ENCODE data around the gene TMCC1.
"Not testable (repeated sequence)": the region's sequence is repeated elsewhere in the genome, so short reads cannot be mapped to it uniquely, and the experiment has no call there.

TMCC1 gene

DNA sequence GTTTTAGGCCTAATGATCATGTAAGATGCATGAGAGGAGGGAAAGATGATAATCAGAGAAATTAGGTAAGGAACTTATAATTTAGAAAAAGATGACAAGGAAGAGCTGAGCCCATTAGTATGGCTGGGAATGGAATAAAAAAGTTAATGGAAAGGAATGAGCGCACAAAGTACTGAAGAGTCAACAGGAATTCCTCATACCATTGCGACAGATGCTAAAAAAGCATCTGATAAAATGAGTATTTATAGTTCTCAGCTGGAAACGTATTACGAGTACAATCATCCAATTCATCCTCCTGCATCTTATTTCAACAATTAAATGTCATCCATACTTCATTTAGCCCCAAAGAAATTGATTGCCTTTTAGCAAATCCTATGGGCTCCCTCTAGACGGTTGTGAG, 58.9 kb downstream of the TMCC1 start:
- no peak for DNase-seq

DNA sequence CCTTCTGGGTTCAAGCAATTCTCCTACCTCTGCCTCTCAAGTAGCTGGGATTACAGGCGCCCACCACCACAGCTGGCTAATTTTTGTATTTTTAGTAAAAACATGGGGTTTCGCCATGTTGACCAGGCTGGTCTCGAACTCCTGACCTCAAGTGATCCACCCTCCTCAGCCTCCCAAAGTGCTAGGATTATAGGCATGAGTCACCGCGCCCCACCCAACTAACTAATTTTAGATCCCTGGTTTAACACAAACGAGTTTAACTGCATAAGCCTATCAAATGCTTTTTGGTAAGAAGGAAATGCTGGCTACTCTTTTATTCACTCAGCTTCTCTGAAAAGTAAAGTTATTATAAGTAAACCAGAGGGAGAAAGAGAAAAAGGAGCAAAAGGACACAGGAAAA, 61.6 kb downstream of the TMCC1 start:
- not testable (repeated sequence) for DNase-seq

GRCh38 chr3:129831503-129831902, 62.0 kb downstream of the TMCC1 start:
- DNase-seq: no peak

- no peak for DNase-seq
These were observed 63.9 kb downstream of the TMCC1 start for GRCh38 chr3:129829640-129830039.

- DNase-seq: no peak
These were observed 65.7 kb downstream of the TMCC1 start for GRCh38 chr3:129827765-129828164.

DNA sequence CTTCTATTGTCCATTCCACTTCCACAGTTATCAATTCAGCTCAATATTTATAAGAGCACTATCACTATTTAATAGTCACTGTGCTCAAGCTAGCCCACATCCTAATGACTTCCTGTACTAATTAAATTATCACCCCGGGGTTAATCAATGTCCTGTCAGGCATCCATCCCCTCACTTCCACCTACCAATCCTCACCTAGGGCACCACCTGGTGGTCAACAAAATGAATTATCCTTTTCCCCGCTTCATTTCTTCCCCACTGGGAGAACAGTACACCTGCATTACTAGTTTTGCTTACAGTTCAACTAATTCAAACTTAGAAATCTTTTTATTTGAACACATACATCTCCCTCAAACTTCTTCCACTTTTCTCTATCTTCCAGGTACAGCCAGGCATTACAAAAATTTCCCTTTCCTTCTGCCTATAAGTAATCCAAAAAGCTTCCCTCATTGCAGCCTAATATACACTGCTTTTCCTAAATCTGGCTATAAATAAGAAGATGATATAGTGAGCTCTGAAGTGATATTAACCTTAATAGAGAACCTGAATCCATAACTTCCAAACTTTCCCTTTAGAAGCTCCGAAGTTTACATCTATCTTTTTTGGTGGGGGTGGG, 68.5 kb downstream of the TMCC1 start:
- DNase-seq: peak in 1 of 2 experiments; percentile 16

- no peak for DNase-seq
These were observed 70.8 kb downstream of the TMCC1 start for GRCh38 chr3:129822679-129823078.

GRCh38 chr3:129822241-129822640, 71.3 kb downstream of the TMCC1 start:
- DNase-seq: no peak

DNA sequence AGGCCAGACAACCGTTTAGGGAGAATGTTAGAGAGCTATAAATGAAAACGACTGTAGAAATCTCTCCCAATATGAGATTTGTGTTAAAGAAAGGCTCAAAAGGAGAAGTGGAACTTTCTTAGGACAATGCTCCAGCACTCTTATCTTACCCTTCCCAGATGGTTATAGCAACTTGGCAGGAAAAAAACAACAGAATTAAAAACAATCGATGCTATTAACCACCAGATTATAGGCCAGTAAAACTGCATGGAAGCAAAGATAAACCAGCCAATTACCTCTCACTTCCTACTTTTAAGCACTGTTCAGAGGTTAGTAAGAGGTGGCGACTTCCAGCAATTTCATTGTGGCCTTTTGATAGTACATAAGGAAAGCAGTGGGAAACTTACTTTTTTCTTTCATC, 72.9 kb downstream of the TMCC1 start:
- DNase-seq: no peak

- DNase-seq: no peak
These were observed 80.9 kb downstream of the TMCC1 start for GRCh38 chr3:129812589-129812988.

- no peak for DNase-seq
These were observed 84.2 kb downstream of the TMCC1 start for GRCh38 chr3:129809297-129809696.

DNA sequence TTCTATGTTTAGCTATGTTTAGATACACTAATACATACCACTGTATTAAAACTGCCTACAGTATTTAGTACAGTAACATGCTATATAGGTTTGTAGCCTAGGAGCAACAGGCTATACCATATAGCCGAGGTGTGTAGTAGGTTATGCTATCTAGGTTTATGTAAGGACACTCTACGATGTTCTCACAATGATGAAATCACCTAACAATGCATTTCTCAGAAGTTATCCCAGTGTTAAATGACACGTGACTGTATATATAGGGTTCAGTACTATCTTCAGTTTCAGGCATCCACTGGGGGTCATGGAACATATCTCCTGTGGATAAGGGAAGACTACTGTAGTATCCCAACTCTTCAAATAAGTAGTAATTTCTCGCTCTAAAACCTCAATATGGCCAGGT, 97.4 kb downstream of the TMCC1 start:
- no peak for DNase-seq

DNA sequence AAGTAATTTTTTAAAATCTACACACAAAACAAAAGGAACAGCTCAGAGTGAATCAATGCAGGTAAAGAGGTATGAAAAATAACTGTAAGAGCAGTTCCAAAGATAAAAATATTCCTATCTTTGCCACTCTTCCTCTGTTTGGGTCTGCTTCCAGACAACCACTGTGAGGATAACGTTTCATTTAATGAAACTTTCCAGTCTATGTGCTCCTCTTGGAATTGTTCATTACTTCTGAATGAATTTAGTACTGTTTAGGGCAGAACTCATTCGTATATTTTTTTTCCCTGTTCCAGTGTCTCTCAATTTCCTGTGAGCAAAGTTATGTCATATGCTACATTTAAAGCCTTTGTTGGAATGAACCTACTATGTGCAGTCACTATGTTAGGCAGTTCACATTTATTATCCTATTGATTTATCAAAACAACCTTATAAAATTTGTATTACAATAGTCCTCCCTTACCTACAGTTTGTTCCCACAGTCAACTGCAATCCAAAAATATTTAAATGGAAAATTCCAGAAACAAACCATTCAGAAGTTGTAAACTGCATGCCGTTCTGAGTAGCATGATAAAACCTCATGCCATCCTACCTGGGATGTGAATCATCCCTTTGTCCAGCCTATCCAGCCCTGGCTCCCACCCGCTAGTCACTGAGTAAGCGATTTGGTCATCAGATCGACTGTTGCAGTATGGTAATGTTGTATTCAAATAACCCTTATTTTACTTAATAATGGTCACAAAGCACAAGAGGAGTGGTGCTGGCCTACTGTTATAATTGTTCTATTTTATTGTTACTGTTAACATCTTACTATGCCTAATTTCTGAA, 98.1 kb downstream of the TMCC1 start:
- no peak for DNase-seq

GRCh38 chr3:129794311-129795185, 99.0 kb downstream of the TMCC1 start:
- DNase-seq: peak; percentile 32 to 57

- no peak for DNase-seq
These were observed 99.6 kb downstream of the TMCC1 start for GRCh38 chr3:129793942-129794310.

- no peak for DNase-seq
These were observed 100.2 kb downstream of the TMCC1 start for GRCh38 chr3:129793319-129793718.

DNA sequence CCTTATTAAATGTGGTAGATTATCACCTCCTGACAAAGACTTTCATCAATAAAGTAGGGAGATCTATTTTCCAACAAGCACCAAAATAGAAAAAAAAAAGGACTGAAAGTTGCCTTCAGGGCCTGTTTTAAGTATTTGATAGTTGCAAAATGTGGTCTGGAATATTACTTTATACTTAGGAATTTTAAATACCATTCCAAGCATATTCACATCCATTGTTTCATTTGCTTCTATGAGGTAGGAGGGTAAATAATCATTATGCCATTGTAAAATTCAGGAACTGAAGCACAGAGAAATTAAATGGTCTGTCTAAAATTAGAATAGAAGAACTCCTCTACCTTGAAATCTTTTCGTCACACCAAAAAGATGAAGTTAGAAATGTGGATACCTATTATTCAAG, 110.0 kb downstream of the TMCC1 start:
- no peak for DNase-seq

DNA sequence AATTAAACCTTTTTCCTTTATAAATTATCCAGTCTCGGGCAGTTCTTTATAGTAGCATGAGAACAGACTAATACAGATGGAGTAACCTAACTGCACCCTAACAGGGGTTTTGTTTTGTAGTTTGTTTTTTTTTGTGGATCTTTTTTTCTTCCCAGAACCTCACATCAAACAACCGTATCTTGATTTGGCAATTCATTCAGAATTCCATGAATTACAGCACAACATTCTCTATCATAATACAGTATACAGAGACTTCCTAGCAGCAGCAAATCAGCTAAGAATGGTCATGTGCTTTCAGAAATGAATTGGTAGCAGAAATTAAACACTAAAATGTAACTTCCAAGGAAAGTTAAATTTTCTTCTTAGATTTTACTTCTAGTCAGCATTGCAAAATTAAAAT, 114.6 kb downstream of the TMCC1 start:
- no peak for DNase-seq

GRCh38 chr3:129777806-129778205, 115.7 kb downstream of the TMCC1 start:
- DNase-seq: no peak

DNA sequence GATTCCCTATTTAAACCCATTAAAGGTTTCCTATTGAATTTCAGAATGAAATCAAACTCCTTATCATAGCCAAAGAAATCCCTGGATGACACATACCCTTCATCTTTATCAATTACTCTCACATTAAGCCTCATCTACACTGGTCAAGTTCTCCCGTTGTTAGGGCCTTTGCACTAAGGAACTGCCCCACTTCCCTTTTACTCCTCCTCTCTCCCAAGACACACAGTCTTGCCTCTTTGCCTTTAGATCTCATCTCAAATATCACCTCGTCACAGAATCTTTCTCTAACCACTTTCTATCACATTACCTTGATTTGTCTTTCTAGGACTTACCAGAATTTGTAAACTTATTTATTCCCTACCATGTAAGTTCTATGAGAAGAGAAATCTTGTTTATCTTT, 117.6 kb downstream of the TMCC1 start:
- DNase-seq: no peak

DNA sequence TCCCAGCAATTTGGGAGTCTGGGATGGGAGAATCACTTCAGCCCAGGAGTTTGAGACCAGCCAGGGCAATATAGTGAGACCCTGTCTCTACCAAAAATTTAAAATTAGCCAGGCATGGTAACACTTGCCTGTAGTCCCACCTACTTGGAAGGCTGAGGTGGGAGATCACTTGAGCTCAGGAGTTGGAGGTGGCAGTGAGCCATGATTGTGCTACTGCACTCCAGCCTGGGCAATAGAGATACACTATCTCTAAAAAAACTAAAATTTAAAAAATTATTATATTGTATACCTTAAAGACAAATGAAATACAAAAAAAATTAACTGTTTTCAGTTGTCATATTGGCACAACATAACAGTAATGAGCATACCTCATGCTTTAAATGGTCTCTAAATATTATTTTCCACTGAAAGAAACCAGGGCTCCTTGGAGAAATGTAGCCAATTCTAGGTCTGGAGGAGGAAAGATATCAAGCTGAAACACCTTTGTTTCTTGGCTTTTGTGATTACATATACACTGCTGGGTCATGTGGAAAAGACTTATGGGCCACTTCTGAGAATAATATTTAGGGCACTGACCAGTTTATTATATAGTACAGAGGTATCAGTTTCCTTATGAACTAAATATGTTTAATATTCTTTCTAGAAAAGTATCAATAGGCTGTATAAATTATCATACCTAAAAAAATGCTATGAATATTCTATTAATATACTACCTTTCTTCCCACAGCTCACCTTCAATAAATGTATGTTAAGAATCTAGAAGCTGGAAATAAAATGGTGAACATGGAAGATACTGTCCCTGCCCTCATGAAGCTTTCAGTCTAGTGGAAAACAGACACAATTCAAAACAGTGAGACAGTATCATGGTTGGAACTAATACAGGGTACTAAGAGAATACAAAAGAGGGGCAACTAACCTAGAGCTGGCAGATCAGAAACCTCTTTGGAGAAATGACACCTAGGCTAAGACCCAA, 119.5 kb downstream of the TMCC1 start:
- DNase-seq: no peak

DNA sequence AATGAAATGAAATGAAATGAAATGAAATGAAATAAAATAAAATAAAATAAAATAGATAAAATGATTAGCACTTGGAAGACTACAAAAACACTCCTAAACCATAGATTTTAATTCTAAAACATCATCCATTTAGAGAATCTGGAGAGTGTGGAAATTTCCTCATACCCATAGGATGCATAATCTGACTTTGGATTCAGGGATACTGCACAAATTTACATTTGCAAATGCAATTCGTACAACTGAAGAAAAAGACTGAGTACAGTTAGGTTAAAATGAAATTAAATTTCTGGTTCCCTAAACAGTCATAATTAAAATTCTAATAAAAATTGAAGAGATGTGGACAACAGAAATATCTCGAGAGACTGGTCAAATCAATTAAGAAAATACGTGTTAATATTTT, 122.9 kb downstream of the TMCC1 start:
- no peak for DNase-seq

DNA sequence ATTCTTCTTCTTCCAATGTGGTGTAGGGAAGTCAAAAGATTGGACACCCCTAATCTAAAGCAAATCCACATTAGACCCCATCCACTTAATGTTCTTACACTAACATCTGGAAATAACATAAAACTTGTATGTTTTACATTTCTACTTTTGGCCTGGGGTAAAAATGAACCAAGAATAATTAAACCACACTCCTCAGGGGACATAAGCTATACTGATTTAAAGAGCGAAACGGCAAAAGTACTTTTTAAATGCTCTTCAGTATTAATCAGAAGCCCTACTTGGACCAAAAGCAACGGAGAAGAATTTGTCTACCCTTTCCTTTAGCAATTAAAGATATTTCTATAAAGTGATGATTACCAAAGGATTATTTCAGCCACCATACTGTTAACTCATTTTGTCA, 123.9 kb downstream of the TMCC1 start:
- no peak for DNase-seq

Data from NCI-H187 (cell line).